ENCODE data around the gene ARHGAP42. TPM values are rescaled to one million over a fixed set of nuclear protein-coding genes. Genes with fewer than 3 reads are reported as not detected.
"Not testable (repeated sequence)": the region's sequence is repeated elsewhere in the genome, so short reads cannot be mapped to it uniquely, and the experiment has no call there.

ARHGAP42 gene
- total and polyA plus RNA-seq, 2 experiments from 2014 or later = 64.8 to 135 TPM

- Histone ChIP-seq H3K4me3 (no peak overlapping the region), H3K9me3 (ENCODE audit: low read depth) (no peaks in the 10 kb centered on the region), H3K36me3 (no peaks in the 10 kb centered on the region), H3K4me1 (ENCODE audit: low read depth) (peaks cover 63% of the 10 kb centered on the region), H3K27ac (peak overlapping the region; percentile 99), H3K27me3 (no peaks in the 10 kb centered on the region)
- no peak for TF ChIP-seq CTCF (IDR thresholded peaks at IDR 0.05; ENCODE audit: low read depth, low read length)
- DNase-seq (ENCODE audit: low read depth in 1 of 2, low spot score in 1 of 2) = no peak
Observed at GRCh38 chr11:100741866-100742625, 55.0 kb downstream of the ARHGAP42 start.

GRCh38 chr11:100746448-100746847 is 59.4 kb downstream of the ARHGAP42 start:
- H3K4me3 ChIP-seq = no peak overlapping the region
- DNase-seq (ENCODE audit: low read depth in 1 of 2, low spot score in 1 of 2) = no peak
- no peaks in the 10 kb centered on the region for H3K27me3 ChIP-seq
- no peak for TF ChIP-seq CTCF (IDR thresholded peaks at IDR 0.05; ENCODE audit: low read depth, low read length)
- H3K27ac ChIP-seq = peak overlapping the region; percentile 27
- no peaks in the 10 kb centered on the region for H3K9me3 ChIP-seq (ENCODE audit: low read depth)
- no peaks in the 10 kb centered on the region for H3K36me3 ChIP-seq
- H3K4me1 ChIP-seq (ENCODE audit: low read depth) = peaks cover 22% of the 10 kb centered on the region

GRCh38 chr11:100748153-100748552 is 61.1 kb downstream of the ARHGAP42 start:
- H3K9me3 ChIP-seq (ENCODE audit: low read depth) = no peaks in the 10 kb centered on the region
- H3K36me3 ChIP-seq = no peaks in the 10 kb centered on the region
- TF ChIP-seq CTCF (IDR thresholded peaks at IDR 0.05; ENCODE audit: low read depth, low read length) = no peak
- H3K4me3 ChIP-seq = no peak overlapping the region
- no peaks in the 10 kb centered on the region for H3K27me3 ChIP-seq
- DNase-seq (ENCODE audit: low read depth in 1 of 2, low spot score in 1 of 2) = no peak
- peaks cover 17% of the 10 kb centered on the region for H3K4me1 ChIP-seq (ENCODE audit: low read depth)
- H3K27ac ChIP-seq = peak overlapping the region; percentile 60

GRCh38 chr11:100749887-100750565 is 62.9 kb downstream of the ARHGAP42 start:
- not testable (repeated sequence) for H3K9me3 ChIP-seq (ENCODE audit: low read depth); DNase-seq (ENCODE audit: low read depth in 1 of 2, low spot score in 1 of 2); H3K27ac ChIP-seq; H3K36me3 ChIP-seq; H3K27me3 ChIP-seq; H3K4me3 ChIP-seq
- H3K4me1 ChIP-seq (ENCODE audit: low read depth) = peaks cover 30% of the 10 kb centered on the region

- not testable (repeated sequence) for H3K9me3 ChIP-seq (ENCODE audit: low read depth); H3K4me3 ChIP-seq
Observed at GRCh38 chr11:100750566-100750891, 63.4 kb downstream of the ARHGAP42 start.

GRCh38 chr11:100752371-100753171 is 65.5 kb downstream of the ARHGAP42 start:
- Histone ChIP-seq H3K4me3 (no peak overlapping the region), H3K4me1 (ENCODE audit: low read depth) (peaks cover 44% of the 10 kb centered on the region), H3K36me3 (no peaks in the 10 kb centered on the region), H3K27me3 (no peaks in the 10 kb centered on the region), H3K9me3 (ENCODE audit: low read depth) (no peaks in the 10 kb centered on the region), H3K27ac (peak overlapping the region; percentile 87)
- DNase-seq (ENCODE audit: low read depth in 1 of 2, low spot score in 1 of 2) = no peak
- TF ChIP-seq CTCF (IDR thresholded peaks at IDR 0.05; ENCODE audit: low read depth, low read length) = no peak

More at GRCh38 chr11:100750566-100750891, 63.4 kb downstream of the ARHGAP42 start:
- peaks cover 35% of the 10 kb centered on the region for H3K4me1 ChIP-seq (ENCODE audit: low read depth)
- H3K27ac ChIP-seq; H3K36me3 ChIP-seq; DNase-seq (ENCODE audit: low read depth in 1 of 2, low spot score in 1 of 2); H3K27me3 ChIP-seq: not testable (repeated sequence)
